Upper lobe of right lung (tissue), 1 donor: ENCODE data around the gene THSD4. TPM values are rescaled to one million over a fixed set of nuclear protein-coding genes. Genes with fewer than 3 reads are reported as not detected.

Experiments
- ATAC-seq: fragments of 200-7000 bp; cut with Tn5 transposase; one replicate; pipeline ENCODE4 v1.9.1; 2020; ENCODE audit warnings: mild to moderate bottlenecking, moderate library complexity
- DNase-seq: peaks from one replicate; pipeline ENCODE4 v3.0.0-alpha.2; 2020
- H3K27ac ChIP-seq: fragments of 200-600 bp; one replicate; pipeline ENCODE4 v1.8.0; 2022
- H3K27me3 ChIP-seq: fragments of 200-600 bp; one replicate; pipeline ENCODE4 v1.8.0; 2022; ENCODE audit warnings: mild to moderate bottlenecking
- H3K36me3 ChIP-seq: fragments of 200-600 bp; one replicate; pipeline ENCODE4 v1.8.0; 2022
- H3K4me1 ChIP-seq: fragments of 200-600 bp; one replicate; pipeline ENCODE4 v1.8.0; 2022
- H3K4me3 ChIP-seq: fragments of 200-600 bp; one replicate; pipeline ENCODE4 v1.8.0; 2022; ENCODE audit warnings: mild to moderate bottlenecking
- H3K9me3 ChIP-seq: fragments of 200-600 bp; one replicate; pipeline ENCODE4 v1.8.0; 2022
- intact Hi-C: fragments of 100-400 bp; cut with DNase I; formaldehyde crosslinking; loops from one replicate; pipeline ENCODE4 v1.11.0; 2022
- total RNA-seq: library from RNA; stranded (reverse); fragmentation: NEBNext Ultra II Directional; extraction: Animal tissue kit (Norgen Biotek cat#: 25700); gene quantifications from one replicate; pipeline ENCODE4 v1.2.1, GENCODE V29; 2021
- TF ChIP-seq, protein P1 (sequence below): fragments of 200-600 bp; IDR thresholded peaks from one replicate; pipeline ENCODE4 v1.8.0; 2022; ENCODE audit warnings: antibody characterized with exemption
- donor health status: DM: no; HTN: yes; CAD: no; lungs with severe emphysema.

Gene THSD4
- total RNA-seq, 1 donor from 2014 or later, result 25.6 TPM

- Histone ChIP-seq H3K27ac (no peak overlapping the region), H3K4me3 (no peak overlapping the region), H3K9me3 (no peaks in the 10 kb centered on the region), H3K27me3 (no peaks in the 10 kb centered on the region), H3K36me3 (no peaks in the 10 kb centered on the region), H3K4me1 (peaks cover 10% of the 10 kb centered on the region)
- TF ChIP-seq, protein P1, sequence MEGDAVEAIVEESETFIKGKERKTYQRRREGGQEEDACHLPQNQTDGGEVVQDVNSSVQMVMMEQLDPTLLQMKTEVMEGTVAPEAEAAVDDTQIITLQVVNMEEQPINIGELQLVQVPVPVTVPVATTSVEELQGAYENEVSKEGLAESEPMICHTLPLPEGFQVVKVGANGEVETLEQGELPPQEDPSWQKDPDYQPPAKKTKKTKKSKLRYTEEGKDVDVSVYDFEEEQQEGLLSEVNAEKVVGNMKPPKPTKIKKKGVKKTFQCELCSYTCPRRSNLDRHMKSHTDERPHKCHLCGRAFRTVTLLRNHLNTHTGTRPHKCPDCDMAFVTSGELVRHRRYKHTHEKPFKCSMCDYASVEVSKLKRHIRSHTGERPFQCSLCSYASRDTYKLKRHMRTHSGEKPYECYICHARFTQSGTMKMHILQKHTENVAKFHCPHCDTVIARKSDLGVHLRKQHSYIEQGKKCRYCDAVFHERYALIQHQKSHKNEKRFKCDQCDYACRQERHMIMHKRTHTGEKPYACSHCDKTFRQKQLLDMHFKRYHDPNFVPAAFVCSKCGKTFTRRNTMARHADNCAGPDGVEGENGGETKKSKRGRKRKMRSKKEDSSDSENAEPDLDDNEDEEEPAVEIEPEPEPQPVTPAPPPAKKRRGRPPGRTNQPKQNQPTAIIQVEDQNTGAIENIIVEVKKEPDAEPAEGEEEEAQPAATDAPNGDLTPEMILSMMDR, result no peak
- no peak for DNase-seq
- intact Hi-C loops, result no loop called here
- no peak for ATAC-seq
Observed at GRCh38 chr15:71332431-71333004, 217.2 kb downstream of the THSD4 start.

DNA sequence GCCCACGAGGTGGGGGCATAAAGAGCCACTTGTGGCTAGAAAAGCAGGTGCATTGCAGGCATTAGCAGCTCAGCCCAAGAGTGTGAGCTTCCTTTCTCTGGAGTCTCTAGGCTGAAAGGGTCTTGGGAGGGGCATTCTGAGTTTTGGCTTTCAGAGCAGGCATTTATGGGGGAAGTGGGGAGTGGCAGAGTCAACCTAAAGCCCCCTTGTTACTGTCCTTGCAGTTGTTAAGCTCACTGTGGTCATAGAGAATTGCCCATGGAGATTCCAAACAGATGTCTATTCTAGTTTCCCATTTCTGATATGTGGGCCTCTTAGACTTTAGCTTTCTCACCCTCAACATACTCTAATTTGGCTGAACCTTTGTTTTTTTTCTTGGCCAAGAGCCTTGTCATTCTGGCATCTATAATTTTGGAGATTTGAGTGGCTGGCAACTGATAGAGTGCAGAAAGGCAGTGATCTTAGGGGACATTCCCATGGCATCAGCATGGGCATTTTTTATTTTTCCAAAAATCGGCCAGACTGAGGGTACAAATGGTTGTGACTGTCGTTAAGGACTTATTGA is 217.9 kb downstream of the THSD4 start:
- Histone ChIP-seq H3K27me3 (no peaks in the 10 kb centered on the region), H3K4me3 (no peak overlapping the region), H3K27ac (no peak overlapping the region), H3K36me3 (no peaks in the 10 kb centered on the region), H3K9me3 (no peaks in the 10 kb centered on the region), H3K4me1 (peaks cover 10% of the 10 kb centered on the region)
- TF ChIP-seq, protein P1, result no peak
- DNase-seq, result no peak
- no peak for ATAC-seq
- intact Hi-C loops, result no loop called here

DNA sequence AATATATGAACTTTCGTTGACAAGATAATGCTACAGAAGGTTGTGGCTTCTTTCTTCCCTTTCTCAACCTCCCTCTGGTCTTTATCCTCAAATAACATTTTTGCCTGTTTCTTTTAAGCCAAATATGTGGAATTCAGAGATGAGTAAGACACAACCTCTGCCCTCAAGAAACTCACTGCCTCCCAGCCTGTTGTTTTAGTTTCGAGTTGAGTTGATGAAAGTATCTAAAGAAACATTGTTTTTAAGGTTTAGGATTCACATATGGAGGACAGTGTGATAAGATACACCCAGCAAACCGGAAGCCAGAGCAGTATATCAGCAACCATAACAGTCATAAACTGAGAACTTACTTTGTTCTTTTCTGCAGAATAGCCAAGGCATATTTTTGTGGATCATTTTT is 218.6 kb downstream of the THSD4 start:
- DNase-seq, result no peak
- Histone ChIP-seq H3K27me3 (no peaks in the 10 kb centered on the region), H3K27ac (no peak overlapping the region), H3K4me1 (peaks cover 10% of the 10 kb centered on the region), H3K36me3 (no peaks in the 10 kb centered on the region), H3K4me3 (no peak overlapping the region), H3K9me3 (no peaks in the 10 kb centered on the region)
- intact Hi-C loops, result no loop called here
- no peak for ATAC-seq
- TF ChIP-seq, protein P1, result no peak

DNA sequence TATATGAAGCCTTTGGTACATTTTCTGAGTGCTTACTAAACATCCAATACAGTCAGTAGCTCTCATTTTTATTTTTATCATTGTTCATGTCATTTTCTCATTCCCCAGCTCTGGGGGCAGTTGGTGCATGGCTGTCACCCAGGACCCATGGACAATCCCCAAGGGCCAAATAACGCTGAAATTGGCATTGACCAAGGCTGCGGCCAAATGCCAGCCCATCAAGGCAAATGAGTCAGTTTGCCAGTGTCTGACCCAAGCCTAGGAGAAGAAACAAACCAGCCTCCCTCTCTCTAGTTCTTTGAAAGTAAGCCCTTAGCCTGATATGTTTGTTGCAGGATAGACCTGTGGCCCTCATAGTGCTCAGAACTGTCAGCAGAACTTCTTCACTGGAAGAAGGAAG is 219.2 kb downstream of the THSD4 start:
- DNase-seq (no peak), ATAC-seq (no peak)
- intact Hi-C loops, result no loop called here
- Histone ChIP-seq H3K4me1 (peaks cover 10% of the 10 kb centered on the region), H3K9me3 (no peaks in the 10 kb centered on the region), H3K27ac (no peak overlapping the region), H3K4me3 (no peak overlapping the region), H3K27me3 (no peaks in the 10 kb centered on the region), H3K36me3 (no peaks in the 10 kb centered on the region)
- TF ChIP-seq, protein P1, result no peak

GRCh38 chr15:71334873-71335272 is 219.6 kb downstream of the THSD4 start:
- ATAC-seq, result no peak
- no peak for DNase-seq
- intact Hi-C loops, result no loop called here

More at GRCh38 chr15:71334873-71335272, 219.6 kb downstream of the THSD4 start:
- Histone ChIP-seq H3K27me3 (no peaks in the 10 kb centered on the region), H3K36me3 (no peaks in the 10 kb centered on the region), H3K4me3 (no peak overlapping the region), H3K9me3 (no peaks in the 10 kb centered on the region), H3K27ac (no peak overlapping the region), H3K4me1 (peaks cover 6% of the 10 kb centered on the region)
- TF ChIP-seq, protein P1, result no peak
